GM18520 (cell line): ENCODE data around the gene MTCL1.

Source experiments
- ATAC-seq: cut with Tn5 transposase; IDR thresholded peaks from one replicate; pipeline ENCODE4 v1.9.1; 2021; ENCODE audit not compliant: unreplicated experiment

Gene MTCL1

GRCh38 chr18:8709248-8710059, 4.1 kb downstream of the MTCL1 start:
- ATAC-seq = no peak

GRCh38 chr18:8711736-8712135, 6.4 kb downstream of the MTCL1 start:
- ATAC-seq = no peak

- no peak for ATAC-seq
Observed at GRCh38 chr18:8713691-8714090, 8.3 kb downstream of the MTCL1 start.

- ATAC-seq = no peak
Observed at GRCh38 chr18:8715599-8715998, 10.2 kb downstream of the MTCL1 start.

GRCh38 chr18:8717011-8717770, 11.8 kb downstream of the MTCL1 start:
- no peak for ATAC-seq

GRCh38 chr18:8718401-8718913, 13.1 kb downstream of the MTCL1 start:
- ATAC-seq = no peak

- ATAC-seq = no peak
Observed at GRCh38 chr18:8719192-8719591, 13.8 kb downstream of the MTCL1 start.

GRCh38 chr18:8720141-8720540, 14.8 kb downstream of the MTCL1 start:
- no peak for ATAC-seq

GRCh38 chr18:8721094-8721669, 15.8 kb downstream of the MTCL1 start:
- no peak for ATAC-seq

- ATAC-seq = no peak
Observed at GRCh38 chr18:8721716-8722115, 16.4 kb downstream of the MTCL1 start.

- ATAC-seq = no peak
Observed at GRCh38 chr18:8722946-8723820, 17.8 kb downstream of the MTCL1 start.

GRCh38 chr18:8724452-8724851, 19.1 kb downstream of the MTCL1 start:
- ATAC-seq = no peak

GRCh38 chr18:8726281-8726680, 20.9 kb downstream of the MTCL1 start:
- ATAC-seq = no peak

- ATAC-seq = no peak
Observed at GRCh38 chr18:8726963-8727705, 21.8 kb downstream of the MTCL1 start.

GRCh38 chr18:8730080-8730827, 24.9 kb downstream of the MTCL1 start:
- ATAC-seq = no peak

- ATAC-seq = no peak
Observed at GRCh38 chr18:8732442-8733360, 27.3 kb downstream of the MTCL1 start.

GRCh38 chr18:8734496-8734895, 29.1 kb downstream of the MTCL1 start:
- ATAC-seq = no peak

GRCh38 chr18:8735274-8735673, 29.9 kb downstream of the MTCL1 start:
- no peak for ATAC-seq
